ENCODE data around the gene ACVR1C. TPM values are rescaled to one million over a fixed set of nuclear protein-coding genes. Genes with fewer than 3 reads are reported as not detected.

ACVR1C gene
- total RNA-seq, 1 donor = 0.43 TPM

GRCh38 chr2:157559890-157560289 lies 68.8 kb downstream of the ACVR1C start:
- DNase-seq (ENCODE audit: low read depth) = no peak
- TF ChIP-seq, protein P1, sequence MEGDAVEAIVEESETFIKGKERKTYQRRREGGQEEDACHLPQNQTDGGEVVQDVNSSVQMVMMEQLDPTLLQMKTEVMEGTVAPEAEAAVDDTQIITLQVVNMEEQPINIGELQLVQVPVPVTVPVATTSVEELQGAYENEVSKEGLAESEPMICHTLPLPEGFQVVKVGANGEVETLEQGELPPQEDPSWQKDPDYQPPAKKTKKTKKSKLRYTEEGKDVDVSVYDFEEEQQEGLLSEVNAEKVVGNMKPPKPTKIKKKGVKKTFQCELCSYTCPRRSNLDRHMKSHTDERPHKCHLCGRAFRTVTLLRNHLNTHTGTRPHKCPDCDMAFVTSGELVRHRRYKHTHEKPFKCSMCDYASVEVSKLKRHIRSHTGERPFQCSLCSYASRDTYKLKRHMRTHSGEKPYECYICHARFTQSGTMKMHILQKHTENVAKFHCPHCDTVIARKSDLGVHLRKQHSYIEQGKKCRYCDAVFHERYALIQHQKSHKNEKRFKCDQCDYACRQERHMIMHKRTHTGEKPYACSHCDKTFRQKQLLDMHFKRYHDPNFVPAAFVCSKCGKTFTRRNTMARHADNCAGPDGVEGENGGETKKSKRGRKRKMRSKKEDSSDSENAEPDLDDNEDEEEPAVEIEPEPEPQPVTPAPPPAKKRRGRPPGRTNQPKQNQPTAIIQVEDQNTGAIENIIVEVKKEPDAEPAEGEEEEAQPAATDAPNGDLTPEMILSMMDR (IDR thresholded peaks at IDR 0.05; ENCODE audit: insufficient read depth, low read depth, low read length) = no peak
- H3K4me3 ChIP-seq (ENCODE audit: low read depth, low read length) = no peak overlapping the region

GRCh38 chr2:157559461-157559860 lies 69.2 kb downstream of the ACVR1C start:
- no peak overlapping the region for H3K4me3 ChIP-seq (ENCODE audit: low read depth, low read length)
- TF ChIP-seq, protein P1 (IDR thresholded peaks at IDR 0.05; ENCODE audit: insufficient read depth, low read depth, low read length) = no peak
- DNase-seq (ENCODE audit: low read depth) = no peak

DNA sequence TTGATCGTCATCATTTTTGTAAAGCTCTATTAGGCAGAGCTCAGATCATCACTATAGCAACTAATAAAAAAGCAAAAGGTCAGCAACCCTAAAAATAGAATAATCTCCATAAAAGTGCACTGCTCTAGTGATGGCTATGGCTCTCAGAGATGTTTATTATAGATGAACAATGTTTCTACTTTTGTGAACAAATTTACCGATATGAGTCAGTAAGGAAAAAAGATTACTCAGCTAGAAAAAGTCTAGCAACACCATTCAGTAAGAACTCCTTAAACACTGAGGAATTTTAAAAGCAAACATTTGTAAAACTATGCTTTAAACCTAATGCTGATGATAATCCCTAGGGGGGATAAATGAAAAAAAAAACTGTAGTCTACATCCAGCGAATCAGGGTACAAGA lies 69.6 kb downstream of the ACVR1C start:
- TF ChIP-seq, protein P1 (IDR thresholded peaks at IDR 0.05; ENCODE audit: insufficient read depth, low read depth, low read length) = no peak
- DNase-seq (ENCODE audit: low read depth) = no peak
- H3K4me3 ChIP-seq (ENCODE audit: low read depth, low read length) = no peak overlapping the region

DNA sequence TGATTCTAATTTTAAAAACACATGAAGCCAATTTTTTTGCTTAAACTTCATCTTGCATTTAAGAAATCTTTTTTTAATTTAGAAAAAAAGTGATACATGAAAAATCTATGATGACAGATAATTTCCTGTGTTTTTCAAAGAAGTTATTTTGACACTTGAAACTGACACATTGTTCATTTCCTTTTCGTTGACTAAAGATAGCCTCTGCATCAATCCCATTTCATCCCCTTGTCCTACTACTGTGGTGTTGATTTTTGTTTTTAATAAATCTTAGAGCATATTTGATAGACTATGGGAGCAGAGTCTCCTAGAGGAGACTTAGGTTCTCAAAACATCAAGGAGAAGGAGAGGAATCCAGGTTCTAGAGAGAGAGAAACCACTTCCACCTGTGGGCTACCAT lies 70.9 kb downstream of the ACVR1C start:
- no peak for DNase-seq (ENCODE audit: low read depth)
- TF ChIP-seq, protein P1 (IDR thresholded peaks at IDR 0.05; ENCODE audit: insufficient read depth, low read depth, low read length) = no peak
- no peak overlapping the region for H3K4me3 ChIP-seq (ENCODE audit: low read depth, low read length)

DNA sequence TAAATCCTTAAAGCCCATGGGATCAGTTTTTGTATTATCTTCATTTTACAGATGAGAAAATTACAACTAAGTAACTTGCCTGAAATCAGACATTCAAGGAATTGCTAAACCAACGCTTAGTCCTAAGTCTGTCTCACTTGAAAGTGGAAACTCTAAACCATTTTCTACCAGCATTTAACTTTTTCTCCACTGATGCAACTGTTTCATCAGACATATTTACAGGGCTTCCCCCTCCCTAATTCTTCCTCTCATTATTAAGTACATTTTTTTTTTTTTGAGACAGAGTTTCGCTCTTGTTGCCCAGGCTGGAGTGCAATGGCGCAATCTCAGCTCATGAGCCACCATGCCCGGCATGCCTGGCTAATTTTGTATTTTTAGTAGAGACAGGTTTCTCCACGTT lies 88.6 kb downstream of the ACVR1C start:
- TF ChIP-seq, protein P1 (IDR thresholded peaks at IDR 0.05; ENCODE audit: insufficient read depth, low read depth, low read length) = no peak
- no peak for DNase-seq (ENCODE audit: low read depth)
- no peak overlapping the region for H3K4me3 ChIP-seq (ENCODE audit: low read depth, low read length)

GRCh38 chr2:157538064-157538463 lies 90.6 kb downstream of the ACVR1C start:
- TF ChIP-seq, protein P1 (IDR thresholded peaks at IDR 0.05; ENCODE audit: insufficient read depth, low read depth, low read length) = no peak
- no peak overlapping the region for H3K4me3 ChIP-seq (ENCODE audit: low read depth, low read length)
- no peak for DNase-seq (ENCODE audit: low read depth)

GRCh38 chr2:157536815-157537214 lies 91.8 kb downstream of the ACVR1C start:
- TF ChIP-seq, protein P1 (IDR thresholded peaks at IDR 0.05; ENCODE audit: insufficient read depth, low read depth, low read length) = no peak
- no peak overlapping the region for H3K4me3 ChIP-seq (ENCODE audit: low read depth, low read length)
- no peak for DNase-seq (ENCODE audit: low read depth)

Data from fibroblast of villous mesenchyme (primary cell).